ENCODE measurements around the gene SOD3. TPM values are rescaled to one million over a fixed set of nuclear protein-coding genes. Genes with fewer than 3 reads are reported as not detected.

Gene SOD3
- total and polyA plus RNA-seq, 2 of the 13 experiments (the other 11 are each of a cell fraction or from before 2014, with no cell fraction given) = 0.04 TPM; not detected in 1

GRCh38 chr4:24765376-24765988 lies 29.9 kb upstream of the SOD3 start:
- FAIRE-seq (no peak), ATAC-seq (no peak), DNase-seq (ENCODE audit: low spot score) (no peak)
- ChIA-PET POLR2A (no interaction called here), CTCF (ENCODE audit: low intra/inter-chr PET ratio, low total read pairs) (no interaction called here)
- no peaks in the 10 kb centered on the region for H3K79me2 ChIP-seq (ENCODE audit: insufficient read depth, low read length)
- TF ChIP-seq STAG1 (CRISPR knock-in tag; IDR thresholded peaks at IDR 0.05) (no peak), MYPOP (CRISPR knock-in tag; IDR thresholded peaks at IDR 0.05) (no peak)
- H3K4me2 ChIP-seq (ENCODE audit: low read depth, low read length) = no peak overlapping the region
- WGBS (ENCODE audit: low lambda C conversion rate) = 17% methylated on average over 4 of the region's 4 CpGs
- intact Hi-C loops (cut with micrococcal nuclease; ENCODE audit: unreplicated experiment) = no loop called here
- H3K4me3 ChIP-seq (replicated peaks in 1 of 3; ENCODE audit: insufficient read depth in 1 of 3, low read depth in 2 of 3, low read length in 3 of 3) = no peak overlapping the region
- in situ Hi-C loops (cut with HindIII; ENCODE audit: extremely low pct_ligation_motif_present, low pct_unique_long_range_greater_than_20kb) = no loop called here
- no peak overlapping the region for H3K9ac ChIP-seq (ENCODE audit: insufficient read depth, low read depth, low read length)
- H3K36me3 ChIP-seq (replicated peaks in 1 of 2; ENCODE audit: control insufficient read depth in 1 of 2, insufficient read depth in 2 of 2, low read length in 2 of 2) = no peaks in the 10 kb centered on the region
- H2AFZ ChIP-seq (ENCODE audit: low read length) = no peak overlapping the region
- H4K20me1 ChIP-seq (ENCODE audit: insufficient read depth, low read length) = no peaks in the 10 kb centered on the region
- no peaks in the 10 kb centered on the region; a peak in 1 of 5 replicates for H3K27me3 ChIP-seq (ENCODE audit: control insufficient read depth in 1 of 2, insufficient read depth in 2 of 2, low read length in 2 of 2)
- no peaks in the 10 kb centered on the region for H3K4me1 ChIP-seq (ENCODE audit: insufficient read depth, low read length)
- BruUV-seq (replicated peaks) = no TSS peak
- H3K27ac ChIP-seq (ENCODE audit: extremely low read length, insufficient read depth, low read length) = no peak overlapping the region
- no peaks in the 10 kb centered on the region for H3K9me3 ChIP-seq (ENCODE audit: low read length)

- intact Hi-C loops (cut with micrococcal nuclease; ENCODE audit: unreplicated experiment) (no loop called here), in situ Hi-C loops (cut with HindIII; ENCODE audit: extremely low pct_ligation_motif_present, low pct_unique_long_range_greater_than_20kb) (no loop called here)
- DNase-seq (ENCODE audit: low spot score) = no peak
- Histone ChIP-seq H2AFZ (ENCODE audit: low read length) (no peak overlapping the region), H3K9me3 (ENCODE audit: low read length) (no peaks in the 10 kb centered on the region), H3K27ac (ENCODE audit: extremely low read length, insufficient read depth, low read length) (no peak overlapping the region), H3K4me1 (ENCODE audit: insufficient read depth, low read length) (no peaks in the 10 kb centered on the region), H3K36me3 (replicated peaks in 1 of 2; ENCODE audit: control insufficient read depth in 1 of 2, insufficient read depth in 2 of 2, low read length in 2 of 2) (no peaks in the 10 kb centered on the region), H3K4me3 (replicated peaks in 1 of 3; ENCODE audit: insufficient read depth in 1 of 3, low read depth in 2 of 3, low read length in 3 of 3) (no peak overlapping the region), H4K20me1 (ENCODE audit: insufficient read depth, low read length) (no peaks in the 10 kb centered on the region), H3K4me2 (ENCODE audit: low read depth, low read length) (no peak overlapping the region), H3K79me2 (ENCODE audit: insufficient read depth, low read length) (no peaks in the 10 kb centered on the region), H3K27me3 (ENCODE audit: control insufficient read depth in 1 of 2, insufficient read depth in 2 of 2, low read length in 2 of 2) (no peaks in the 10 kb centered on the region; a peak in 1 of 5 replicates), H3K9ac (ENCODE audit: insufficient read depth, low read depth, low read length) (no peak overlapping the region)
- FAIRE-seq = no peak
- ATAC-seq = no peak
- ChIA-PET CTCF (ENCODE audit: low intra/inter-chr PET ratio, low total read pairs) (no interaction called here), POLR2A (no interaction called here)
- BruUV-seq (replicated peaks) = no TSS peak
- WGBS (ENCODE audit: low lambda C conversion rate) = 1% methylated on average over 5 of the region's 5 CpGs
- TF ChIP-seq ZNF354B (CRISPR knock-in tag; IDR thresholded peaks at IDR 0.05) (no peak), KDM1A (CRISPR knock-in tag; IDR thresholded peaks at IDR 0.05) (no peak), ZFP36L1 (CRISPR knock-in tag; IDR thresholded peaks at IDR 0.05) (no peak), SIX1 (CRISPR knock-in tag; IDR thresholded peaks at IDR 0.05; ENCODE audit: borderline replicate concordance) (no peak), TAF15 (IDR thresholded peaks at IDR 0.05; ENCODE audit: low read depth, low read length, poor library complexity, severe bottlenecking) (no peak), CENPX (CRISPR knock-in tag; IDR thresholded peaks at IDR 0.05) (no peak), SMAD9 (CRISPR knock-in tag; IDR thresholded peaks at IDR 0.05) (no peak)
Measured at GRCh38 chr4:24768006-24768405, 27.4 kb upstream of the SOD3 start.
